HEK293T (cell line): ENCODE data around the gene STPG4.

Experiments
- ARNT ChIP-seq: fragments of 450-650 bp; IDR thresholded peaks from 2 replicates; pipeline ENCODE4 v1.6.1; 2017; ENCODE audit warnings: mild to moderate bottlenecking
- BHLHE40 ChIP-seq: fragments of 450-650 bp; IDR thresholded peaks from 2 replicates; pipeline ENCODE4 v1.6.1; 2016; ENCODE audit warnings: mild to moderate bottlenecking, moderate library complexity, borderline replicate concordance
- CTBP1 ChIP-seq: fragments of 450-650 bp; IDR thresholded peaks from 2 replicates; pipeline ENCODE4 v1.6.1; 2016; ENCODE audit warnings: borderline replicate concordance
- ELF4 ChIP-seq: fragments of 450-650 bp; IDR thresholded peaks from 2 replicates; pipeline ENCODE4 v1.6.1; 2017; ENCODE audit warnings: antibody characterized with exemption
- FOXA1 ChIP-seq: fragments of 450-650 bp; IDR thresholded peaks from 2 replicates; pipeline ENCODE4 v1.6.1; 2016; ENCODE audit warnings: mild to moderate bottlenecking
- FOXK2 ChIP-seq: fragments of 450-650 bp; IDR thresholded peaks from 2 replicates; pipeline ENCODE4 v1.6.1; 2016; ENCODE audit warnings: mild to moderate bottlenecking
- FOXM1 ChIP-seq: fragments of 450-650 bp; IDR thresholded peaks from 2 replicates; pipeline ENCODE4 v1.6.1; 2017; ENCODE audit warnings: mild to moderate bottlenecking, borderline replicate concordance
- HDGF ChIP-seq: fragments of 450-650 bp; IDR thresholded peaks from 2 replicates; pipeline ENCODE4 v1.6.1; 2017; ENCODE audit warnings: antibody characterized with exemption, borderline replicate concordance
- L3MBTL2 ChIP-seq: fragments of 450-650 bp; conservative IDR thresholded peaks from 2 replicates; pipeline ENCODE4 v1.6.1; 2016; ENCODE audit warnings: mild to moderate bottlenecking
- SP1 ChIP-seq: fragments of 450-650 bp; IDR thresholded peaks from 2 replicates; pipeline ENCODE4 v1.6.1; 2017
- SUZ12 ChIP-seq: fragments of 450-650 bp; IDR thresholded peaks from 2 replicates; pipeline ENCODE4 v1.6.1; 2016; ENCODE audit warnings: mild to moderate bottlenecking
- TARDBP ChIP-seq: fragments of 450-650 bp; IDR thresholded peaks from 2 replicates; pipeline ENCODE4 v1.6.1; 2016
- TF ChIP-seq, protein P1 (sequence below): fragments of 450-650 bp; IDR thresholded peaks from 2 replicates; pipeline ENCODE4 v1.6.1; 2016

GRCh38 chr2:47067788-47068407 is 87.2 kb downstream of the STPG4 start:
- no peak for TF ChIP-seq SP1
- no peak for TF ChIP-seq BHLHE40
- TF ChIP-seq TARDBP: no peak
- TF ChIP-seq ELF4: no peak
- TF ChIP-seq SUZ12: no peak
- no peak for TF ChIP-seq HDGF
- no peak for TF ChIP-seq FOXA1
- TF ChIP-seq CTBP1: no peak
- no peak for TF ChIP-seq FOXM1
- no peak for TF ChIP-seq L3MBTL2
- TF ChIP-seq, protein P1, sequence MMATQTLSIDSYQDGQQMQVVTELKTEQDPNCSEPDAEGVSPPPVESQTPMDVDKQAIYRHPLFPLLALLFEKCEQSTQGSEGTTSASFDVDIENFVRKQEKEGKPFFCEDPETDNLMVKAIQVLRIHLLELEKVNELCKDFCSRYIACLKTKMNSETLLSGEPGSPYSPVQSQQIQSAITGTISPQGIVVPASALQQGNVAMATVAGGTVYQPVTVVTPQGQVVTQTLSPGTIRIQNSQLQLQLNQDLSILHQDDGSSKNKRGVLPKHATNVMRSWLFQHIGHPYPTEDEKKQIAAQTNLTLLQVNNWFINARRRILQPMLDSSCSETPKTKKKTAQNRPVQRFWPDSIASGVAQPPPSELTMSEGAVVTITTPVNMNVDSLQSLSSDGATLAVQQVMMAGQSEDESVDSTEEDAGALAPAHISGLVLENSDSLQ: no peak
- no peak for TF ChIP-seq FOXK2
- TF ChIP-seq ARNT: no peak
